H1 (cell line): ENCODE results near the gene FANCD2. TPM values are rescaled to one million over a fixed set of nuclear protein-coding genes. Genes with fewer than 3 reads are reported as not detected.
A peak's percentile ranks its signal among the peaks of the same experiment; 100 is the strongest.

Experiments used
- CTCF ChIA-PET: fragments of 300-600 bp; sonication (Branson Sonifier 250); formaldehyde crosslinking; loops from one replicate; lab custom pipeline; 2021; ENCODE audit not compliant: partially characterized antibody; lab: Charles Lee
- POLR2A ChIA-PET: fragments of 300-600 bp; sonication (Branson Sonifier 250); formaldehyde crosslinking; loops from one replicate; lab custom pipeline; 2021; ENCODE audit warnings: inconsistent platforms; ENCODE audit not compliant: partially characterized antibody; lab: Charles Lee
- DNase-seq, 2 experiments: peaks; one replicate each; pipeline versions ENCODE4 v3.0.0 to v3.0.0-alpha.2; 2010 to 2022; ENCODE audit warnings: low spot score in 2 of 2, low read depth in 1 of 2, mixed read lengths in 1 of 2
- FAIRE-seq: peaks from 2 replicates; lab custom pipeline; 2011; peaks lifted over from hg19 to GRCh38; lab: Jason Lieb, UNC
- H2AFZ ChIP-seq: 2 replicates; pipeline ENCODE4 v1.8.1; 2012; ENCODE audit warnings: low read length, inconsistent platforms
- H2AK5ac ChIP-seq: 2 replicates; pipeline ENCODE4 v1.6.1; 2013; ENCODE audit warnings: low read depth, low read length
- H2BK120ac ChIP-seq: replicated peaks from 2 replicates; pipeline ENCODE3; 2013; ENCODE audit warnings: low read depth, low read length, inconsistent platforms
- H2BK12ac ChIP-seq: 2 replicates; pipeline ENCODE4 v1.6.1; 2013; ENCODE audit warnings: low read depth, low read length
- H2BK15ac ChIP-seq: 2 replicates; pipeline ENCODE4 v1.6.1; 2013; ENCODE audit warnings: low read length
- H2BK20ac ChIP-seq: 2 replicates; pipeline ENCODE4 v1.6.1; 2013; ENCODE audit warnings: low read length
- H2BK5ac ChIP-seq: 2 replicates; pipeline ENCODE4 v1.6.1; 2013; ENCODE audit warnings: low read depth, low read length
- H3K14ac ChIP-seq: 2 replicates; pipeline ENCODE4 v1.6.1; 2013; ENCODE audit warnings: inconsistent platforms; ENCODE audit not compliant: insufficient read length
- H3K18ac ChIP-seq: 2 replicates; pipeline ENCODE4 v1.6.1; 2013; ENCODE audit warnings: low read length; ENCODE audit errors: extremely low read depth
- H3K23ac ChIP-seq: 2 replicates; pipeline ENCODE4 v1.6.1; 2013; ENCODE audit warnings: inconsistent platforms; ENCODE audit not compliant: insufficient read length
- H3K23me2 ChIP-seq: 2 replicates; pipeline ENCODE4 v1.6.1; 2013; ENCODE audit warnings: low read depth, low read length
- H3K27ac ChIP-seq: 2 replicates; pipeline ENCODE4 v1.6.1; 2011; ENCODE audit warnings: low read depth, low read length, inconsistent platforms
- H3K27me3 ChIP-seq, 4 experiments: replicated peaks in 1 of 4; 1 replicate in 1 of 4; 2 replicates in 3 of 4; pipeline versions ENCODE4 v1.6.1 to v1.8.1; 2011 to 2013; ENCODE audit warnings: low read length in 3 of 4, mild to moderate bottlenecking in 3 of 4, inconsistent platforms in 2 of 4, mixed read lengths in 2 of 4, moderate library complexity in 1 of 4; ENCODE audit not compliant: control insufficient read depth in 3 of 4, insufficient read depth in 3 of 4; ENCODE audit errors: extremely low read depth in 1 of 4
- H3K36me3 ChIP-seq, 4 experiments: 2 replicates each; pipeline versions ENCODE4 v1.6.1 to v1.8.1; 2011 to 2013; ENCODE audit warnings: mild to moderate bottlenecking in 4 of 4, low read length in 3 of 4, moderate library complexity in 2 of 4, control low read depth in 1 of 4, inconsistent platforms in 1 of 4; ENCODE audit not compliant: insufficient read depth in 4 of 4, control insufficient read depth in 2 of 4
- H3K4ac ChIP-seq: replicated peaks from 2 replicates; pipeline ENCODE3; 2013; ENCODE audit warnings: low read length, low read depth, mixed read lengths, inconsistent platforms; ENCODE audit not compliant: insufficient read length
- H3K4me1 ChIP-seq, 4 experiments: replicated peaks in 1 of 4; 1 replicate in 1 of 4; 2 replicates in 3 of 4; pipeline versions ENCODE4 v1.6.1 to v1.8.1; 2011 to 2013; ENCODE audit warnings: low read length in 3 of 4, inconsistent platforms in 2 of 4, mixed read lengths in 1 of 4; ENCODE audit not compliant: insufficient read depth in 4 of 4, control insufficient read depth in 3 of 4
- H3K4me2 ChIP-seq, 2 experiments: 2 replicates each; pipeline versions ENCODE4 v1.6.1 to v1.8.1; 2011 to 2013; ENCODE audit warnings: low read depth in 2 of 2, low read length in 2 of 2, control low read depth in 1 of 2, inconsistent platforms in 1 of 2, mild to moderate bottlenecking in 1 of 2; ENCODE audit not compliant: insufficient read depth in 1 of 2
- H3K4me3 ChIP-seq, 4 experiments: fragments of 200-600, 300-600 bp in 1 of 4; sonication (generic), shearing (Covaris generic), sonication (Bioruptor Twin) in 1 of 4; 2 replicates each; pipeline versions ENCODE4 v1.5.1 to v1.8.1; 2011 to 2016; ENCODE audit warnings: low read length in 4 of 4, low read depth in 3 of 4, control low read depth in 2 of 4, inconsistent platforms in 2 of 4, mild to moderate bottlenecking in 2 of 4, mixed read lengths in 1 of 4, moderate library complexity in 1 of 4; ENCODE audit not compliant: insufficient read depth in 2 of 4; ENCODE audit errors: extremely low read depth in 1 of 4
- H3K56ac ChIP-seq: replicated peaks from 2 replicates; pipeline ENCODE3; 2013; ENCODE audit warnings: low read depth, mild to moderate bottlenecking, mixed read lengths, low read length, inconsistent platforms; ENCODE audit not compliant: insufficient read length
- H3K79me1 ChIP-seq: 2 replicates; pipeline ENCODE4 v1.6.1; 2013; ENCODE audit warnings: low read depth, low read length, control low read depth
- H3K79me2 ChIP-seq, 2 experiments: 2 replicates each; pipeline versions ENCODE4 v1.6.1 to v1.8.1; 2012 to 2013; ENCODE audit warnings: low read length in 2 of 2, mild to moderate bottlenecking in 2 of 2, inconsistent platforms in 1 of 2; ENCODE audit not compliant: insufficient read depth in 2 of 2, control insufficient read depth in 1 of 2
- H3K9ac ChIP-seq, 4 experiments: replicated peaks in 1 of 4; 1 replicate in 1 of 4; 2 replicates in 3 of 4; pipeline versions ENCODE4 v1.6.1 to v1.8.1; 2011 to 2013; ENCODE audit warnings: low read depth in 3 of 4, low read length in 3 of 4, control low read depth in 2 of 4, mild to moderate bottlenecking in 2 of 4, moderate library complexity in 2 of 4, inconsistent platforms in 1 of 4; ENCODE audit errors: extremely low read depth in 1 of 4
- H3K9me3 ChIP-seq, 2 experiments: 2 replicates each; pipeline versions ENCODE4 v1.6.1 to v1.8.1; 2012 to 2013; ENCODE audit warnings: mild to moderate bottlenecking in 2 of 2, moderate library complexity in 2 of 2, control low read depth in 1 of 2, inconsistent platforms in 1 of 2, low read depth in 1 of 2, low read length in 1 of 2, mixed read lengths in 1 of 2; ENCODE audit not compliant: insufficient read depth in 2 of 2
- H4K20me1 ChIP-seq, 2 experiments: replicated peaks in 1 of 2; 2 replicates each; pipeline versions ENCODE3 to v1.8.1; 2011 to 2013; ENCODE audit warnings: inconsistent platforms in 2 of 2, low read length in 2 of 2, mild to moderate bottlenecking in 1 of 2; ENCODE audit not compliant: insufficient read depth in 2 of 2, control insufficient read depth in 1 of 2
- H4K5ac ChIP-seq: 2 replicates; pipeline ENCODE4 v1.6.1; 2013; ENCODE audit warnings: low read length, low read depth, mixed read lengths, inconsistent platforms; ENCODE audit not compliant: insufficient read length
- H4K8ac ChIP-seq: 2 replicates; pipeline ENCODE4 v1.8.0; 2013; ENCODE audit warnings: mild to moderate bottlenecking, moderate library complexity, low read length, inconsistent platforms; ENCODE audit not compliant: insufficient read depth; ENCODE audit errors: extremely low read depth
- H4K91ac ChIP-seq: replicated peaks from 2 replicates; pipeline ENCODE3; 2013; ENCODE audit warnings: low read length, mixed read lengths, inconsistent platforms; ENCODE audit not compliant: insufficient read length
- KDM5A ChIP-seq: fragments of 200-600 bp; IDR thresholded peaks from 2 replicates; pipeline ENCODE4 v1.7.1; 2012; ENCODE audit warnings: mild to moderate bottlenecking, low read length, inconsistent platforms, mixed read lengths
- MAFK ChIP-seq: IDR thresholded peaks from 2 replicates; pipeline ENCODE4 v1.6.1; 2012; ENCODE audit warnings: low read depth, mild to moderate bottlenecking, improper control_type of control experiment, low read length
- WGBS, 2 experiments: shearing (Covaris generic) in 1 of 2; methylation state at CpG; one replicate each; pipeline versions ENCODE4 v1.1.6 to v1.1.7; 2013 to 2015; ENCODE audit warnings: low lambda C conversion rate in 2 of 2, mixed read lengths in 2 of 2, inconsistent platforms in 1 of 2, low coverage in 1 of 2, missing lambda C conversion rate in 1 of 2; ENCODE audit not compliant: insufficient replicate concordance in 2 of 2, insufficient coverage in 1 of 2, insufficient read length in 1 of 2; ENCODE audit errors: extremely low coverage in 1 of 2, missing lambda C conversion rate in 1 of 2; 5-methylcytosine and 5-hydroxymethylcytosine counted together
- polyA plus RNA-seq, 7 experiments: library from polyadenylated mRNA; depleted of rRNA in 3 of 7; stranded (reverse) in 5 of 7; unstranded in 2 of 7; fragments of >200 nt in 5 of 7; fragments of 200-250 nt in 2 of 7; gene quantifications; 1 replicate in 5 of 7; 2 replicates in 1 of 7; 4 replicates in 1 of 7; pipeline versions ENCODE4 v1.2.1 to v1.2.3, GENCODE V29; 2011 to 2013; ENCODE audit warnings: missing spikeins in 2 of 7, mixed read lengths in 2 of 7
- total RNA-seq: library from RNA; stranded (reverse); fragmentation: NEBNext Ultra II Directional; extraction: Animal tissue kit (Norgen Biotek cat#: 25700); gene quantifications from 2 replicates; pipeline ENCODE4 v1.2.1, GENCODE V29; 2021

Gene FANCD2
- total and polyA plus RNA-seq, 2 of the 8 experiments (the other 6 are each of a cell fraction or from before 2014, with no cell fraction given) = 33.1 to 77.8 TPM

GRCh38 chr3:10010421-10010877 lies 15.8 kb upstream of the FANCD2 start:
- Histone ChIP-seq H3K27me3 (no peaks in the 10 kb centered on the region), H2BK120ac (no peak overlapping the region), H3K4me1 (peaks cover 0 to 5% (median 3%) of the 10 kb centered on the region in 4 experiments; a peak in 4 of 7 replicates), H2BK20ac (no peak overlapping the region), H3K56ac (no peak overlapping the region), H4K91ac (no peak overlapping the region)
- no peak for FAIRE-seq
- no peak for TF ChIP-seq MAFK
- no peak for TF ChIP-seq KDM5A
- TF ChIP-seq, all 59 proteins: peak for 0
- no peak for DNase-seq
- Histone ChIP-seq H4K5ac (no peak overlapping the region), H2BK12ac (no peak overlapping the region), H4K8ac (peak overlapping the region; percentile 91; the same call in 1 of the 2 replicates), H3K4me2 (peak overlapping the region; percentile 90 to 97), H2AFZ (no peak overlapping the region), H3K14ac (no peak overlapping the region), H3K23ac (no peak overlapping the region), H3K79me1 (no peaks in the 10 kb centered on the region; the same call in 1 of the 2 replicates), H3K18ac (0 out of 2 replicates have a peak overlapping the region, but pooled peaks have one; percentile 48), H3K4ac (no peak overlapping the region), H2AK5ac (0 out of 2 replicates have a peak overlapping the region, but pooled peaks have one; percentile 82), H2BK15ac (no peak overlapping the region), H3K4me3 (peak overlapping the region; percentile 46 to 83 (median 56)), H3K79me2 (no peaks in the 10 kb centered on the region), H3K36me3 (no peaks in the 10 kb centered on the region), H2BK5ac (no peak overlapping the region), H3K9ac (peak overlapping the region in 2 of 4 experiments; percentile 34 to 40; a peak in 4 of 7 replicates), H3K27ac (no peak overlapping the region), H3K9me3 (no peaks in the 10 kb centered on the region), H4K20me1 (peaks cover 18 to 19% of the 10 kb centered on the region in 2 experiments), H3K23me2 (peaks cover 9% of the 10 kb centered on the region)
- CTCF ChIA-PET = interaction anchor here (0.5 kb wide), 1 partner anchor 26 kb away, joined by 3 read pairs; no protein-coding TSS in a partner anchor
- POLR2A ChIA-PET = interaction anchor here (1.0 to 1.6 kb wide), 5 partner anchors 11 to 218 kb away, joined by 3 to 5 read pairs (median 4); partner anchors contain the start of genes ARPC4, FANCD2 and TADA3
- WGBS, 2 experiments = 16% methylated on average over 9 of the region's 9 CpGs; no CpG with 5 or more reads in 1 of the 2 experiments
